HG03175 (cell line): ENCODE results near the gene PCDH9.
A peak's percentile ranks its signal among the peaks of the same experiment; 100 is the strongest.

Experiments
- ATAC-seq: cut with Tn5 transposase; IDR thresholded peaks from one replicate; pipeline ENCODE4 v1.9.1; 2021; ENCODE audit warnings: mild to moderate bottlenecking, moderate library complexity; ENCODE audit not compliant: unreplicated experiment

The PCDH9 gene

DNA sequence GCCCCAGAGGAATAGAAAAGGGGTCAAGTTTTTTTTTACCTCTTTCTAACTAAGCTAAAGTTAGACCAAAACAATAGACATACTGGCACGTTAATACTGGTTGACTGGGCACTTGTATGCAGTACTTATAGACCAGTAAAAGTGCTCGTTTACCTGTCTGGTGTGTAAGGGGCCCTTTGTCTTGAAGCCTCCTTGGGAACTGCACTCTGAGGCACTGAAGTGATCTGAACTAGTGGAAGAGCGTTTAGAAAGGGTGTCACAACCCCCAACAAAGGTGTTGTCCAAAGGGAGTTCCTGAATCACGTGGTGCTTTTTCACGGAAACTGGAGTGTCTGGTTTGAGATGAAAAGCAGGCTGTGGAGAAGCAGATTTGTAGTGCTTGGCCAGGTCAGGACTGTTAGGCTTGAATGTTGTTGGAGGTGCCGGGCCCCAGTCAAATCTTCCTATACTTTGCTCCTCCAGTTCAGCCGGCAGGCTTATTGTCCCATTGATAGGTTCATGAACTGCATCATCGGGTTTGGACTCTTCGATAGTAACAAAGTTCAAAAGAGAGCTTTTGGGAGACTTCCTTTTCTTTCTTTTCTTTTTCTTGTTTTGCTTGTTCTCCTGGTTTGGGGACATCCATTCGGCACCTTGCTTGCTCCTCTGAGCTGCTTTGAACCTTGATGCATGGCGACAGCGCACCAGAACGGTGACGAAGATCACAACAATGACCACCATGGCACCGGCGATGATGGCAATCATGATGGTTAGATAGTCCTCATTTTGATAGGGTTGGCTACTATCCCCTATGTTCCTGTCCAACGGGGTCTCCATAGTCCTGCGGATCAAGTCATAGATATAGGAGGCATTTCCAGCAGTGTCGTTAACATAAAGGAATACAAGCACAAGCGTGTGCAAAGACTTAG lies 4.6 kb downstream of the PCDH9 start:
- ATAC-seq, result no peak

DNA sequence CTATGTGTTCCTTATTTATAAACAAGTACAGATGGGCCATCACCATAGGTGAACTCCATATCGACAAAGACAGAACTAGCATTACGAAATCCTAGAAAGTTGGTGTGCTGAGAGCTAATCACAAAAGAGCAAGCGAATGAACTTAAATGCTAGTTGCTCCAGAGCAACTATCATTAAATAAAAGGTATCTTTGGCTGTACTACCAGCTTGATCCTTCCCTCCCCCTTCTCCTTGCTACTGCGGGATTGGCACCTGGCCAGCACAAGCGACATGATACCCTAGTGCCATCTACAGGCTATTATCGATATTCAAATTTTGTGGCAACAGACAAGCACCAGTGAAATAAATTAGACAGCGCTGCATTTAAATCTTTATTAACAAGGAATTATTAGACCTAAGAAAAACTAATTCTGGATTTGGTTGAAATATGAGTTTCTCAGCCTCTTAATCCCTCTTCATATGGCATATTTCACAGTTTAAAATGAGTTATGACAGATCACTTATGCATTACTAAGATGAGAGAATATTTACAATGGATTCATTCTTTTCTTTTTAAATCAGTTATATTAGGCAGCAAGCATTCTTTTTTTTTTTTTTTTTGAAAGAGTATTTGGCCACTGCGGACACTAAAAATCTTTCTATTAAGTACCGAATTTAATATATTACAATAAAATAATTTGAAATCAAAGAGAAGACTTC lies 5.8 kb downstream of the PCDH9 start:
- ATAC-seq, result peak; percentile 79

DNA sequence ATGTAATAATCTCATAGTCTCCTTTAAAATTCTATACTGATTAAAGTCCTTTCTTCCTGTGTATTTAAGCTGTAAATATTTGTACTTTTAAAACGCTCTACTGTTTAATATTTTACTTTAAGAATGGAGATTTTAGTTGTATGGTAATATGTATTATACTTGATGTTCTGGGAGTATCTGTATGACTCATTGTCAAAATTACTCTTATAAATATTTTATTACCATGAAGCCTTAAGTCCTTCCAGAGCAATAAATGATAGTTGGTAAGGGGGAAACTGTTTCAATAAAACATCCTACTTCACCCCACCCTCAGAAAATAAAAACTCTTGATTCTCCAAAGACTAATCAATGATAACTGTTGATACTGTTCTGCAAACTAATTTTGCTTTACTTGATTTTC lies 6.4 kb downstream of the PCDH9 start:
- ATAC-seq, result no peak

DNA sequence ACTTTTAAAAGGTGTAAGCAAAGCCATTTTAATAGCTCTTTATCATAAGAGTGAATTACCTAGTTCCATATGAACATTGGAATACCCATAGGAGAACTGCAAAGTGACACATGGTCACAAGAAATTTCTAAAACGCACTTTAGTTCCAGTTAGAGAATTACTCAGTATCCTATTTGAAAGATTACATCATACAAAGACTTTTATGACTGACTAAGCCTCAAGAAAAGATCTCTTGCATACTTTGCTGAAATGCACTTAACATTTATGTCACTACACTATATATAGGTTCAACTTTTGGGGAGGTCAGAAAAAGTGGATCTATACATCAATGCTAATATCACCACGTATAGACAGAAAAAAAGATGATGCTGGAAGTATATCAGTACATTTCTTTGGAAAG lies 7.1 kb downstream of the PCDH9 start:
- ATAC-seq, result no peak

DNA sequence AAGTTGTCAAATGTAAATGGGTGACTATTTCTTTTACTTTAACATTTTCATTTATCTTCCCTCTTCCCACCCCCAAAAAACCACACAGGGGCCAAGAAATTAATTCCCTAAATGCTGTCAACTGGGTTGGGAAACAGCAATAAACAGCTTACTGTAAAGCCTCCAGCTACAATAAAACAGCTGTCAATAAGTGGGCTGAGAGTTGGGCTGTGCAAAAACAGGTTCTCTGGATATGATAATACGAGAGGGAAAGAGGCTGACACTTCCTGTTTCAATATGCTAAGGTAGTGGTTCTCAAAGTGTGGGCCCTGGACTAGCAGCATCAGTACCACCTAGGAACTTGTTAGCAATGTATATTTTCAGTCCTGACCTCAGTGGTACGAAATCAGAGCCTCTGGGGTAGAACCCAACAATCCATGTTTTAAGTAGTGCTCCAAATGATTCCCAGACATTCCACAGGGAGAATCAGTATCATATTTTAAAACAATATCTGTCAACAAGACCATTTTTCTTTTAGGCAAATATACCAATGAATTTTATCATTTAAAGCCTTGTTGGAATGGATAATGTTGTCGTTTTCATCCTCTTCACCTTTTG lies 8.4 kb downstream of the PCDH9 start:
- peak; percentile 74 for ATAC-seq

DNA sequence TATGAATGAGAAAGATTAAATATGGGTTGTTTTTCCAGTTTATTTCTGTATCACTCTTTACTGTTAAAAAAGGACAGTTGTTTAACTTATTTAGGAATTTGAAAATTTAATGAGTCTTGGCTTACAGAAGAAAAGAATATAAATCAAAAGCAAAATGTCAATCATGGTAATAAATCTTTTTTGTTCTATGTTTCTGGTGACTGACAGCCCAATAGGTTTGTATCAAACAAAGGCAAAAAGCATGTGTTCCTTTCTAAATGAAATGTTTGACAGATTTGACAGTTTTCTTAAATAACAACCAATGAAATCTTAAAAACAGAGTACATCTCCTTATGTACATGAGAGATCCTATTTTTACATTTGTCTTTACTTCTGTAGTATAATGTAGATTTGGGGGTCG lies 11.0 kb downstream of the PCDH9 start:
- no peak for ATAC-seq

DNA sequence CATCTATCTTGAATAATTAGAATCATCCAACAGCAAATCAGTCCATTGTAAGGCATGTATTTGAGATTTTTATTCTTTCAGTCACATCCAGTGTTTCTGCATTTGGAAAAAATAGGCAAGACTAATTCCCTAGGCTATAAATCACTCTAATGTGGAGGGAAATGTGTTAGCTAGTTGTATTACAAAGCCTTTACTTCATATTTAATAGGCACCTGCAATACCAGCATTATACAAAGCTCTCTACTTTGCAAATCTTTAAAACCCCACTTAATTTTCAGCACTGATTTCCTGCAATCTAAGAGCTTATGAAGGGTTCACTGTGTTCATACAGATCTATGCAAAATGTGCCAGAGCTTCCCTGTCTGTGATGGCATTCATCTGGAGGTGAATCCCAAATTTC lies 12.3 kb downstream of the PCDH9 start:
- ATAC-seq, result no peak

DNA sequence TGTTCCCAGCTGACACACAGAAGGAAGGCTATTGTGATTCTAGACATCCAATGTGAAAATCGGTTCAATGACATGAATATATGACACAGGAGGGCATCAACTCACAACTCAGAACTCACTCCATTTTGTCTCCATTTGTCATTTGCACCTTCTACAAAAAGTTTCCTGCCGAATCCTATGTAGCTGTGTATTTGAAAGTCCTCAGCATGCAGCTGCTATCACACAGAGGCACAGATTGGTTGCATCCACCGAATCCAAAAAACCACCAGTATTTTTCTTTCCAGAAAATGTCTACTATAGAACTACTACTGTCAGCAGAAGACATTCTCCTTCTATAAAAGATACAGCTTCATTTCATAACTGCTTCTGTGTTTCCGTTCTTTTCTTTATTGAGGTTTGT lies 13.3 kb downstream of the PCDH9 start:
- ATAC-seq, result no peak

DNA sequence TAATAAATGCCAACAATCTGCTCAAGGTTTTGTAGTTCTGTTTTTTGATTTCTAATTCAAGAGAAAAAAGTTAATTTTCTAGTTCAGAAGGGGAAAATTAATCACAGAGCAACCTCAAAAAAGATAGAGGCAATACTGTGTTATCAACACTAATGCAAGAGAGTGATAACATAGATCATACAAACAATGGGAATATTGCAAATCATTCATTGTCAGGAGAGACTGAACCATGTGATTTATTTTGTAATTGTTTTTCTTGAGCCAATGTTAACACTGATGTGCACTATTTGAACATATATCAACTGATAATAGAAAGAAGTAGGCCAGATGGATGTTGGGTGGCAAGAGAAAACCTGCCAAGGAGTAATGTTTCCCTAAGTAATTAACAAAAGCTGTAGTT lies 19.9 kb downstream of the PCDH9 start:
- no peak for ATAC-seq

DNA sequence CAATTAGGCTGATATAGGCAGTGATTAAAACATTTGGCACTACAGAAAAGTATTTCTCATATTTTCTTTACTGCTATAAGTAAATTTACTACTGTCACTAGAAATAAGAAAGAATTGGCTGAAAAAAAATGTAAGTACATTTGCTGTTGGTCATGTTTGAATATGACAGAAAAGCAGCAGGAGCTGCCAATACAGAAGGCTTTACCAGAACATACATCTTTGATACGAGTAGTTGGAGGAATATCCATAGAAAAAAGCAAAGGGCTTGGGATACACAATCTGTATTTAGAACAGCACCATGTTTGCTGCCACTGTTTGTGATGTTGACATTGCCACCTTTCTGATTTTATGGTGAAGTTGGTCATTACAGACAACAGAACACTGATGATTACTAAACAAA lies 21.6 kb downstream of the PCDH9 start:
- ATAC-seq, result no peak

DNA sequence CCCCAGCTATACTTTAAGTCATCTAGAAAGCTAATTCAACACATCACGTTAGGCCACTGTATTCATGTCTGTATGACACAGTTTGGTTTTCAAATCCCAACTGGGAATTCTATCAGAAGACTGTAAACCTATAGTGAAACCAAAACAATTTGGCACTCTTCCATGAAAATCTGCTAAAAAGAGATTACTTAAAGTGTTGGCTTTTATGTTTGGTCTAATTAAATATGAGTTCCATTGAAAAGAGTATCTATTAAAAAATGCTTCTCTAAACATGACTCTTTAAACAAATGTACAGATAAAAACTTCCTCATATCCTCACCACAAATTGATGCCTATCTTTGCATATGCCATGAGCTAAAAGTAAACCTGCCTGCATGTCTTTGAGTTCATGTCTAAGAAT lies 25.4 kb downstream of the PCDH9 start:
- no peak for ATAC-seq

DNA sequence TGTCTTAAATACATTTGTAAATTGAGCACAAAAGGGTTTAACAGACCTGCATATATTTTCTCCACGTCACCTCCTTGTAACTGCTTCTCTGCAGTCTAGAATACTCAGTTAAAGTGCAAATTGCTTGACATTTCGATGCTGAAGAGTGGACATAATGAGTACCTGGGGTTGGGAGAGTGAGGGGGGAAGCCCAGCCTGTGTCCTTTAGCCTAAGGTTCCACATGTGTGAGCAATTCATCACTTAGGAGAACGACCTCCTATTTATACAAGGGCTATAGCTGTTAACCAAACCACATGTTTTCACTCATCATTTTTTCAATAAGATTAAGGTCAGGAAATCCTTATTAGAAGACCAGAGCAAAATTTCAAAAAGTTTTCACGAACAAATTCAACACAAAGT lies 29.5 kb downstream of the PCDH9 start:
- ATAC-seq, result no peak

DNA sequence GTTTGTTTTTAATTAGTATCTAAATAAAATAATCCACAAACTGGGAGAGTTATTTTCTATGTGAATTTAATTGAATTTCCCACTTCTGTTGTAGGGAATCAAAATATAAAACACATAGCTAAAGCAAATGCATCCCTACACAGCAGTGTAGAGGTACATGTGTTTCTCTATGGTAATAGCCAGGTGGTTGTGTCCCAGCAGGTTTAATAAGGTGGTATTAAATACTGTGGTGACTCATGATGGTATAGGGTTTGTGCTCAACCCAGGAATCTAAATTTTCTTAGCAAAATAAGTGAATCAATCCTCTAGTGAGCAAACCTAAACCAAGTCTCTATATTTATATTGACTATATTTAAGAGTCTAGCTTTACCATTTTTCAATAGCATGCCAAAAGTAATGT lies 30.0 kb downstream of the PCDH9 start:
- no peak for ATAC-seq

DNA sequence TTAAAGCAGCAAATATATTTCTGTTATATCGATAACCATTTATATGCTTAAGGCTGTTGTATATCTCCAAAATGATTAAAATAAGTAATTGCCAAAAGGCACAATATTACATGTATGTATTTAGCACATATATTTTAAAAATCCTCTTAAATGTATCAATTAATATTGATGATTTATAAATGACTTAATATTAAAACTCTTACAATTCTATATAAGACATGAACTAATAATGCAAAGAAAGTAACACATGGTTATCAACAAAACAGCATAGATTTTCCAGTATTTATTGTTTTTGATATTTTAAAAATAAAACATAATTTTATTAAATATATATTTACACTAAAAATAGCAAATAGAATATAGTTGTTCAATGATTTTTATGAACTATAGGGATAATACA lies 32.4 kb downstream of the PCDH9 start:
- ATAC-seq, result no peak

DNA sequence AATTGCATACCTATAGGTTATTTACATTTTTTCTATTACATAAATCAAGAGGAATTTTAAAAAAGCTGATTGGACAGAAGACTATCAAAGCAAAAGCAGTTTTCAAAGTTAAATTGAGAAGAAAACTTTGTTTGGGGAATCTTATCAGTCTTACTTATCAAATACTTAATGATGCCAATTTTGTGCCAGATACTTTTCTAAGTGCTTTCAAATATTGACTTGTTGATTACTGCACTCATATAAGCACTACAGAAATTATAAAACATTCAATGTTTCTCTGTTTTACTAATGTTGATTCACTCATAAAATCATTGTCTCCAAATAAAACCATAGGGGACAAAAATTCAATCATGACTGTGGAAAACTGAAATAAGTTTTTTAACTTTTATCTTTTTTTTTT lies 36.2 kb downstream of the PCDH9 start:
- ATAC-seq, result no peak

DNA sequence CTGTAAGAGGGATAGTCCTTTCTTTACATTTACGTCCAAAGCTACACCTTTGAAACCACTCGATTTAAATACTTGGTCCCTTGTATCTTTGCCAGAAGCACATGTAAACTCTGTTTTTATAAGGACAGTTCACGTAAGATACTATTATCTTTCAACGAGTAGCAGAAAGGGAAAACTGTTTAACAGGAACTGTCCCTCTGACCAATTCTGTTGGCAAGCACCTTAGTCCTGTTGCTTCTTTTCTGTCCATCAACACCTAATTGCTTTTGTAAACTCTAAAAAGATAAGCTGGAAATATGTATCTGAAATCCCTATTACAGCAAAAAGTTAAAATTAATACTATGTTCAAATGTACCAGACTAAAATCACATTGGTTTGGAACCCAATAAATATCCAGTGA lies 37.4 kb downstream of the PCDH9 start:
- no peak for ATAC-seq

DNA sequence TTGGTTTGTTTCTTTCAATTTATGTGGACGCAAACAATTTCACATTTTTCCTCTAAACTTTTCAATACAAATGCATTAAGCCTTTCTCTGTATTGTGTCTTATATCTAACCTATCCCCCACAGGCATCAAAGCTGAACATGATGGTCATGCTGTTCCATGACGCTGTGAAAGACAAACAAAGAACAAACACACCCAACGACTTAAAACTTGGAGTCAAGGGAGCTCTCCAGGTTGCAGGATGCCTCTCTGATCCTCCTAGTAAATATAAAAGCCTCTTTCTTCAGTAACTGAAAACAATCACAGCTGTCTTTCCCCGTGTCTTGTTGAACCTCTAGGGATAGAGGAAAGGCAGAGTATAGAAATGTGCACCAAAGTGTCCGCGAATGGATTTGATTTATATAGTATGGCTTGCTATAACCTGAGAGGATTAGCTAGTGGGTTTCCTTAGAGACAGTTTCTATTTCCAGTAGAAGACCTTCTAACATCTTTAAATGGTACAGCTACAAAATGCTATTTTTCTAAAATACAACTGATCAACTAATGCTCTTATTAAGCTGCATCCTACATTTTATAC lies 43.1 kb downstream of the PCDH9 start:
- ATAC-seq, result no peak

DNA sequence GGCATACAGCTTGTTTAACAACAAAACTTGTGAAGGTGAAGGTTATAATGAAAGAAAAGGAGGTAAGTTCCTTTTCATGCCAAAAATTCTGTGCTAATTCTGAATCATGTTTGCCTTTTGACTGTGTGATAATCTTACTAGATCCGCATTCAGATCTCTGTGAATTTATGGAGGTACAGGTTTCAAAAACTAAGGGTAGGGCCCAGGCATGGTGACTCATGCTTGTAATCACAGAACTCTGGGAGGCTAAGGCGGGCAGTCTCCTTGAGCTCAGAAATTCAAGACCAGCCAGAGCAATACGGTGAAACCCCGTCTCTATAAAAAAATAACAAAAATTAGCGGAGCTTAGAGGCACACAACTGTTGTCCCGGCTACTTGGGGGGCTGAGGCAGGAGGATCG lies 45.9 kb downstream of the PCDH9 start:
- ATAC-seq, result no peak

DNA sequence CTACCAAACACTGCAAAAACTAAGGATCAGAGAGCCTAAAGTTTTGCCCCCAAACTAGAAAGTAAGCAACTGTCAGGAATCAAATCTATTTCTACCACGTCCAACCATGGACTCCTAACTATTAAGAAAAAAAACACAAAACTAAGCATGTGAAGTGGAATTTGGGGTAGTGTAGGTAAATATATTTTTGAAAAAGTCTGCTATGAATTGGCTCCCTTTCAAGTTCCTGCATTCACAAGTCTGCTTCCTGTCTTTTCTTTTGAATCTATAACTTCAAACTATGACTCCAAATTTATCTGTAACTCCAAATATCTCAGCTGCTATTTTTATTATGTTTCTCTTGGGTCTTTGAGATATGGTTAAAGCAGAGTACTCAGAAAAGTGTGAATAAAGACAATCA lies 47.0 kb downstream of the PCDH9 start:
- ATAC-seq, result no peak

DNA sequence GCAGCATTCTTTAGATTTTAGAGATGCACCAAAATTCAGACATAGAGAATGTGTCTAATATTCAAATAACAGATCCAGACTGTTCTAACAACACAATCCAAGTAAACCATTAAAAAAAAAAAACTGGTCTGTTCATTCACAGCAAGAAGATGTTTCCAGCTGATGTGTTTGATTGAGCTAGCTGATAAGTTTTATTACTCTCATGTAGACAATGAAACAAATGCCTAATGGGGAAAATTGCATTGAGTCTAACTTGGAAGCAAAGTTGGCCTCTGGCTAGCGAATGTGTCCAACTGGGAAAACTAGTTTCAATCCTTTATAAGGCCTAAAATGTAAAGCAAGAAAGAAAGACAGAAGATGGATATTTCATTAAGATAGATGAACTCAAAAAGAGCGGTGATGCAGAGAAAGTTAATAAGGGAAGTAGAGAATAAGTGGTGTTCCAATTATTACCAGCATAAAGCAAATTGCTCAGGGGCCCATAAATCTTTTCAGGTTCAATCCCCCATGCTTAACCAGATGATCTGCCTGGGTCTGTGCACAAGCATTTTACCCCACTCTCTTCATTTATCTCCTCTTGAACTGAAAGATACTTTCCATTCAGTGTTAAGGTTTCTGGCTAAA lies 54.2 kb downstream of the PCDH9 start:
- no peak for ATAC-seq

DNA sequence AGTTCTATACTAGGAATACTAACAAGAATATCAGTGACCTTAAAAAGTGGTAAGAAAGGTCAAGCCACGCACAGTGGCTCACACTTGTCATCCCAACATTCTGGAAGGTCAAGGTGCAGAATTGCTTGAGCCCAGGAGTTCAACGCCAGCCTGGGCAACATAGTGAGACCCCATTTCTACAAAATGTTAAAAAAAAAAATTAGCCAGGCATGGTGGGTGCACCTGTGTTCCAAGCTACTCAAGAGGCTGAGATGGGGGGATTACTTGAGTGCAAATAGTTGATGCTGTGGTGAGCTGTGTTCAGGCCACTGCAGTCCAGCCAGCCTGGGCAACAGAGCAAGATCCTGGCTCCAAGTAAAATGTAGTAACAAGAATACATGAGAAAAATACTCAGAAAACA lies 61.8 kb downstream of the PCDH9 start:
- ATAC-seq, result no peak
